Measurements from ENCODE around the gene CRISPLD2. TPM values are rescaled to one million over a fixed set of nuclear protein-coding genes. Genes with fewer than 3 reads are reported as not detected.
"Not testable (repeated sequence)": the region's sequence is repeated elsewhere in the genome, so short reads cannot be mapped to it uniquely, and the experiment has no call there.

Gene CRISPLD2
- polyA plus RNA-seq, 1 experiment = 103 TPM

GRCh38 chr16:84931506-84931905 is 111.7 kb downstream of the CRISPLD2 start:
- no peaks in the 10 kb centered on the region; the same call in 1 of the 2 replicates for H3K9me3 ChIP-seq (ENCODE audit: control insufficient read depth, insufficient read depth, low read length)
- DNase-seq (ENCODE audit: low read depth, low spot score) = no peak
- H3K4me3 ChIP-seq (ENCODE audit: low read depth, low read length) = no peak overlapping the region
- H3K27me3 ChIP-seq (ENCODE audit: control insufficient read depth, insufficient read depth, low read length) = no peaks in the 10 kb centered on the region
- TF ChIP-seq, protein P1, sequence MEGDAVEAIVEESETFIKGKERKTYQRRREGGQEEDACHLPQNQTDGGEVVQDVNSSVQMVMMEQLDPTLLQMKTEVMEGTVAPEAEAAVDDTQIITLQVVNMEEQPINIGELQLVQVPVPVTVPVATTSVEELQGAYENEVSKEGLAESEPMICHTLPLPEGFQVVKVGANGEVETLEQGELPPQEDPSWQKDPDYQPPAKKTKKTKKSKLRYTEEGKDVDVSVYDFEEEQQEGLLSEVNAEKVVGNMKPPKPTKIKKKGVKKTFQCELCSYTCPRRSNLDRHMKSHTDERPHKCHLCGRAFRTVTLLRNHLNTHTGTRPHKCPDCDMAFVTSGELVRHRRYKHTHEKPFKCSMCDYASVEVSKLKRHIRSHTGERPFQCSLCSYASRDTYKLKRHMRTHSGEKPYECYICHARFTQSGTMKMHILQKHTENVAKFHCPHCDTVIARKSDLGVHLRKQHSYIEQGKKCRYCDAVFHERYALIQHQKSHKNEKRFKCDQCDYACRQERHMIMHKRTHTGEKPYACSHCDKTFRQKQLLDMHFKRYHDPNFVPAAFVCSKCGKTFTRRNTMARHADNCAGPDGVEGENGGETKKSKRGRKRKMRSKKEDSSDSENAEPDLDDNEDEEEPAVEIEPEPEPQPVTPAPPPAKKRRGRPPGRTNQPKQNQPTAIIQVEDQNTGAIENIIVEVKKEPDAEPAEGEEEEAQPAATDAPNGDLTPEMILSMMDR (IDR thresholded peaks at IDR 0.05; ENCODE audit: low read depth, low read length) = no peak
- CTCF ChIA-PET = interaction anchor here (0.5 to 2.1 kb wide), 3 partner anchors 21 to 259 kb away, joined by 5 to 10 read pairs (median 10); no protein-coding TSS in a partner anchor
- POLR2A ChIA-PET = no interaction called here
- H3K27ac ChIP-seq (ENCODE audit: low read depth, low read length) = no peak overlapping the region

DNA sequence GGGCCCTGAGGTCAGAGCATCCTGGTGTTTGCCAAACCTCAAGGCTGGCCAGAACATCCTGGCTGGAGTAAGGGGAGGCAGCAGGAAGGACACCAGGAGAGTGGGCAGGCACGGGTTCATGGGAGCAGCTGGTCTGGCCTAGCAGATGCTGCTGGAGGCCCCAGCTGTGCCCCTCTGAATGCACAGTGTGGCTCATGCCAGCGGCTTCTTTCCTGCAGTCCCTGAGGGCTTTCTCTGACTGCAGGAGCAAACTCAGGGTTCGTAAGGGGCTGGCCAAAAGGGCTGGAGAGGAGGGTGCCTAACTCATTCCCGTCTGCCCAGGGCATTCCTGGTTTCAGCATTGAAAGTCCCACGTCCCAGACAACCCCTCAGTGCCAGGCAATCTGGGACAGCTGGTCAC is 112.9 kb downstream of the CRISPLD2 start:
- no peaks in the 10 kb centered on the region for H3K27me3 ChIP-seq (ENCODE audit: control insufficient read depth, insufficient read depth, low read length)
- ChIA-PET CTCF (interaction anchor here (0.6 to 2.6 kb wide), 4 partner anchors 20 to 178 kb away, joined by 3 to 10 read pairs (median 10); no protein-coding TSS in a partner anchor), POLR2A (no interaction called here)
- no peak overlapping the region for H3K4me3 ChIP-seq (ENCODE audit: low read depth, low read length)
- H3K9me3 ChIP-seq (ENCODE audit: control insufficient read depth, insufficient read depth, low read length) = no peaks in the 10 kb centered on the region; the same call in 1 of the 2 replicates
- no peak overlapping the region for H3K27ac ChIP-seq (ENCODE audit: low read depth, low read length)
- TF ChIP-seq, protein P1 (IDR thresholded peaks at IDR 0.05; ENCODE audit: low read depth, low read length) = no peak
- DNase-seq (ENCODE audit: low read depth, low spot score) = no peak

GRCh38 chr16:84933774-84934631 is 114.2 kb downstream of the CRISPLD2 start:
- Histone ChIP-seq H3K27ac (ENCODE audit: low read depth, low read length) (no peak overlapping the region), H3K27me3 (ENCODE audit: control insufficient read depth, insufficient read depth, low read length) (no peaks in the 10 kb centered on the region), H3K4me3 (ENCODE audit: low read depth, low read length) (no peak overlapping the region), H3K9me3 (ENCODE audit: control insufficient read depth, insufficient read depth, low read length) (no peaks in the 10 kb centered on the region; the same call in 1 of the 2 replicates)
- ChIA-PET CTCF (interaction anchor here (0.6 to 2.6 kb wide), 4 partner anchors 8 to 180 kb away, joined by 3 to 10 read pairs (median 8); no protein-coding TSS in a partner anchor), POLR2A (interaction anchor here (0.6 to 0.8 kb wide), 2 partner anchors 61 to 98 kb away, joined by 3 read pairs; no protein-coding TSS in a partner anchor)
- no peak for DNase-seq (ENCODE audit: low read depth, low spot score)
- TF ChIP-seq, protein P1 (IDR thresholded peaks at IDR 0.05; ENCODE audit: low read depth, low read length) = no peak

DNA sequence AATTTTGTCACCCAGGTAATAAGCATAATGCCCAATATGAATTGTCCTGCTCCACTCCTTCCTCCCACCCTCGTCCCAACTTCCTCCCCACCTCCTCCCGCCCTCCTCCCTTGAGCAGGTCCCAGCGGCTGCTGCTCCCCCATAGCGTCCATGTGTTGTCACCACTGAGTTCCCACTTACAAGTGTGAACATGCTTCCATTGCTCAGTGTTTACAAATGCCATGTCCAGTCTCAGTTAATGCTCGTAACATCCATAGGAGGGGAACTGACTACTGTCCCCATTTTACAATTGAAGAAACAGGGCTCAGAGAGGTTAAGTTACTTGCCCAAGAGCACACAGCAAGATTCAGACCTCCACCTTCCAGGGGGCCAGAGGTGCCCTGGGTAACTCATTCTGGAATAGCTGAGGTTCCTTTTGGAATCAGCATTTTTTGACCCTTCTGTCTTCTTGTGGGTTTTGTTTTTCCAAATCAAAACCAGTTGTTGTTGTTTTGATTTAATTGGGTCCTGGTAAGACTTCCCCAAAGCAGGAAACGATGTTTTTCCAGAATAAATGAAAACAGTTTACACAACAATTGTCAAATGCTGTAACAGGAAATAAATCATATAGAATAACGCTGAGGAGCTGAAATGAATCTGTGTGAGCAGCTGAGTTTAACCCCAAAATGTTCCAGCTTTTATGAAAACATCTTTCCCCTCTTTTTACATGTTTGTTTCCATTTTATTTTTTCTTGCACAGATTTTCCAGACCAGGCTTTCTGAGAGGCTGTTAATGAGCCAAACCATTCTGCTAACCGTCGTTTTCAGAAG is 117.6 kb downstream of the CRISPLD2 start:
- TF ChIP-seq, protein P1 (IDR thresholded peaks at IDR 0.05; ENCODE audit: low read depth, low read length) = no peak
- Histone ChIP-seq H3K4me3 (ENCODE audit: low read depth, low read length) (no peak overlapping the region), H3K9me3 (ENCODE audit: control insufficient read depth, insufficient read depth, low read length) (peaks cover 13% of the 10 kb centered on the region; the same call in 1 of the 2 replicates), H3K27ac (ENCODE audit: low read depth, low read length) (no peak overlapping the region), H3K27me3 (ENCODE audit: control insufficient read depth, insufficient read depth, low read length) (no peaks in the 10 kb centered on the region)
- ChIA-PET POLR2A (no interaction called here), CTCF (interaction anchor here (1.5 kb wide), 1 partner anchor 11 kb away, joined by 3 read pairs; no protein-coding TSS in a partner anchor)
- DNase-seq (ENCODE audit: low read depth, low spot score) = no peak

GRCh38 chr16:84938616-84939015 is 118.8 kb downstream of the CRISPLD2 start:
- not testable (repeated sequence) for DNase-seq (ENCODE audit: low read depth, low spot score); H3K4me3 ChIP-seq (ENCODE audit: low read depth, low read length); H3K27ac ChIP-seq (ENCODE audit: low read depth, low read length); H3K27me3 ChIP-seq (ENCODE audit: control insufficient read depth, insufficient read depth, low read length)
- H3K9me3 ChIP-seq (ENCODE audit: control insufficient read depth, insufficient read depth, low read length) = peaks cover 22% of the 10 kb centered on the region; the same call in 1 of the 2 replicates
- ChIA-PET CTCF (interaction anchor here (1.2 to 1.5 kb wide), 2 partner anchors 12 to 32 kb away, joined by 3 to 4 read pairs; no protein-coding TSS in a partner anchor), POLR2A (interaction anchor here (0.6 kb wide), 1 partner anchor 64 kb away, joined by 6 read pairs; no protein-coding TSS in a partner anchor)

All from AG04450 (cell line).